IMR-90 (cell line): Measurements from ENCODE around the gene PRXL2B. TPM values are rescaled to one million over a fixed set of nuclear protein-coding genes. Genes with fewer than 3 reads are reported as not detected.

Experiments used
- ATAC-seq: fragments of 200-7000 bp; cut with Tn5 transposase; 2 replicates; pipeline ENCODE4 v1.9.1; 2020; ENCODE audit warnings: low read depth, mild to moderate bottlenecking, moderate library complexity
- BruUV-seq: library from RNA; stranded (reverse); fragments of 400-500 nt; replicated peaks from 2 replicates; lab custom pipeline; 2021; lab: Mats Ljungman, UMichigan
- CTCF ChIA-PET: fragments of 300-600 bp; formaldehyde crosslinking; extraction: SDS; loops from one replicate; lab custom pipeline; 2021; ENCODE audit warnings: antibody characterized with exemption; lab: Yijun Ruan, JAX
- POLR2A ChIA-PET: fragments of 300-600 bp; sonication (Branson Sonifier 250); formaldehyde crosslinking; loops from one replicate; lab custom pipeline; 2022; ENCODE audit warnings: antibody characterized with exemption; ENCODE audit not compliant: unreplicated experiment; lab: Charles Lee
- DNase-seq: peaks from one replicate; pipeline ENCODE4 v3.0.0; 2013
- H2AFZ ChIP-seq: replicated peaks from 2 replicates; pipeline ENCODE3; 2013; ENCODE audit warnings: low read length, mild to moderate bottlenecking; ENCODE audit not compliant: poor library complexity
- H2AK5ac ChIP-seq: 2 replicates; pipeline ENCODE4 v1.6.1; 2013; ENCODE audit warnings: low read depth, low read length, inconsistent platforms
- H2AK9ac ChIP-seq: replicated peaks from 2 replicates; pipeline ENCODE3; 2013; ENCODE audit warnings: mild to moderate bottlenecking, low read depth, low read length, moderate library complexity; ENCODE audit not compliant: poor library complexity
- H2BK120ac ChIP-seq: 2 replicates; pipeline ENCODE4 v1.6.1; 2013; ENCODE audit warnings: low read depth, low read length, inconsistent platforms
- H2BK15ac ChIP-seq: 3 replicates; pipeline ENCODE4 v1.6.1; 2013; ENCODE audit warnings: low read depth, low read length, inconsistent platforms
- H2BK20ac ChIP-seq: 2 replicates; pipeline ENCODE4 v1.6.1; 2013; ENCODE audit warnings: low read depth, mild to moderate bottlenecking, inconsistent platforms, low read length, moderate library complexity
- H2BK5ac ChIP-seq: 2 replicates; pipeline ENCODE4 v1.6.1; 2013; ENCODE audit warnings: mild to moderate bottlenecking, low read depth, low read length, inconsistent platforms; ENCODE audit not compliant: poor library complexity, severe bottlenecking
- H3K14ac ChIP-seq: replicated peaks from 2 replicates; pipeline ENCODE4 v1.6.1; 2013; ENCODE audit warnings: low read depth, low read length, inconsistent platforms
- H3K18ac ChIP-seq: 2 replicates; pipeline ENCODE4 v1.6.1; 2013; ENCODE audit warnings: low read depth, low read length, control low read depth
- H3K23ac ChIP-seq: 2 replicates; pipeline ENCODE4 v1.6.1; 2013; ENCODE audit warnings: low read depth, low read length, inconsistent platforms
- H3K27ac ChIP-seq: 2 replicates; pipeline ENCODE4 v1.5.1; 2013; ENCODE audit warnings: mild to moderate bottlenecking, control low read depth, low read length; ENCODE audit not compliant: insufficient read depth
- H3K27me3 ChIP-seq: 2 replicates; pipeline ENCODE4 v1.6.1; 2013; ENCODE audit warnings: low read length; ENCODE audit not compliant: control insufficient read depth, insufficient read depth
- H3K36me3 ChIP-seq: 2 replicates; pipeline ENCODE4 v1.6.1; 2013; ENCODE audit warnings: low read length, mixed read lengths; ENCODE audit not compliant: control insufficient read depth, insufficient read depth
- H3K4ac ChIP-seq: 2 replicates; pipeline ENCODE4 v1.6.1; 2013; ENCODE audit warnings: low read depth, low read length, inconsistent platforms
- H3K4me1 ChIP-seq: 2 replicates; pipeline ENCODE4 v1.6.1; 2013; ENCODE audit warnings: low read length, mixed read lengths; ENCODE audit not compliant: control insufficient read depth, insufficient read depth
- H3K4me2 ChIP-seq: 2 replicates; pipeline ENCODE4 v1.6.1; 2013; ENCODE audit warnings: low read depth, mild to moderate bottlenecking, control low read depth, low read length, moderate library complexity
- H3K4me3 ChIP-seq: 2 replicates; pipeline ENCODE4 v1.5.1; 2013; ENCODE audit warnings: low read depth, mild to moderate bottlenecking, control low read depth, low read length, moderate library complexity; ENCODE audit not compliant: insufficient read depth
- H3K56ac ChIP-seq: 2 replicates; pipeline ENCODE4 v1.6.1; 2013; ENCODE audit warnings: low read length, inconsistent platforms; ENCODE audit not compliant: insufficient read depth; ENCODE audit errors: extremely low read depth
- H3K79me1 ChIP-seq, 2 experiments: 2 replicates each; pipeline ENCODE4 v1.6.1; 2013; ENCODE audit warnings: low read length in 2 of 2, inconsistent platforms in 1 of 2, low read depth in 1 of 2
- H3K9ac ChIP-seq: 2 replicates; pipeline ENCODE4 v1.6.1; 2013; ENCODE audit warnings: low read depth, low read length, control low read depth
- H3K9me1 ChIP-seq: 2 replicates; pipeline ENCODE4 v1.6.1; 2013; ENCODE audit warnings: low read length, inconsistent platforms; ENCODE audit not compliant: insufficient read depth
- H3K9me3 ChIP-seq: 2 replicates; pipeline ENCODE4 v1.6.1; 2013; ENCODE audit warnings: low read length; ENCODE audit not compliant: control insufficient read depth, insufficient read depth
- H4K20me1 ChIP-seq: 2 replicates; pipeline ENCODE4 v1.6.1; 2013; ENCODE audit warnings: low read length, inconsistent platforms; ENCODE audit not compliant: insufficient read depth
- H4K5ac ChIP-seq: 2 replicates; pipeline ENCODE4 v1.6.1; 2013; ENCODE audit warnings: mild to moderate bottlenecking, low read depth, low read length, control low read depth
- H4K8ac ChIP-seq, 2 experiments: 2 replicates each; pipeline ENCODE4 v1.6.1; 2013; ENCODE audit warnings: low read depth in 2 of 2, low read length in 2 of 2, control low read depth in 1 of 2, inconsistent platforms in 1 of 2
- H4K91ac ChIP-seq: 2 replicates; pipeline ENCODE4 v1.6.1; 2013; ENCODE audit warnings: low read depth, low read length, inconsistent platforms; ENCODE audit not compliant: insufficient read depth
- BHLHE40 ChIP-seq: fragments of 150-350 bp; IDR thresholded peaks from 2 replicates; pipeline ENCODE4 v1.6.1; 2016; ENCODE audit warnings: mild to moderate bottlenecking, low read depth, low read length
- CEBPB ChIP-seq: IDR thresholded peaks from 2 replicates; pipeline ENCODE4 v1.6.1; 2012; ENCODE audit warnings: low read depth, low read length, improper control_type of control experiment
- CTCF ChIP-seq: conservative IDR thresholded peaks from 2 replicates; pipeline ENCODE4 v1.5.1; 2012; ENCODE audit warnings: mild to moderate bottlenecking, low read depth, low read length, improper control_type of control experiment
- FOS ChIP-seq: fragments of 150-350 bp; IDR thresholded peaks from 2 replicates; pipeline ENCODE4 v1.6.1; 2016; ENCODE audit warnings: low read depth, low read length
- MAFK ChIP-seq: IDR thresholded peaks from 2 replicates; pipeline ENCODE4 v1.6.1; 2012; ENCODE audit warnings: low read depth, low read length, improper control_type of control experiment
- RAD21 ChIP-seq: IDR thresholded peaks from 2 replicates; pipeline ENCODE4 v1.6.1; 2012; ENCODE audit warnings: low read length, improper control_type of control experiment
- WGBS, 2 experiments: methylation state at CpG; one replicate each; pipeline versions ENCODE4 v1.1.5 to v1.1.7; 2013; ENCODE audit warnings: missing lambda C conversion rate in 2 of 2; ENCODE audit not compliant: insufficient read length in 1 of 2; ENCODE audit errors: extremely low coverage in 2 of 2; 5-methylcytosine and 5-hydroxymethylcytosine counted together
- dilution Hi-C: fragments of 300-500 bp; cut with HindIII; formaldehyde crosslinking; loops from one replicate; pipeline ENCODE4 v1.14.3; 2018; ENCODE audit warnings: low sequenced_read_pairs; ENCODE audit not compliant: unreplicated experiment
- in situ Hi-C: fragments of 300-500 bp; cut with MboI; formaldehyde crosslinking; loops from 3 replicates; pipeline ENCODE4 v1.14.3; 2019; ENCODE audit warnings: low sequenced_read_pairs, inconsistent platforms, mixed read lengths
- intact Hi-C: fragments of 100-400 bp; cut with micrococcal nuclease; formaldehyde crosslinking; loops from 2 replicates; pipeline ENCODE4 v1.10.0; 2022
- polyA plus RNA-seq, 3 experiments: library from polyadenylated mRNA; depleted of rRNA; stranded (reverse); fragments of >200 nt; gene quantifications; 2 replicates each; pipeline ENCODE4 v1.2.3, GENCODE V29; 2012; ENCODE audit warnings: low replicate concordance in 1 of 3
- total RNA-seq: library from RNA; depleted of rRNA; stranded (reverse); fragments of >200 nt; gene quantifications from 2 replicates; pipeline ENCODE4 v1.2.3, GENCODE V29; 2012
- TF ChIP-seq, protein P1 (sequence below): fragments of 150-350 bp; IDR thresholded peaks from 2 replicates; pipeline ENCODE4 v1.6.1; 2017; ENCODE audit warnings: mild to moderate bottlenecking, antibody characterized with exemption, low read length, low read depth

Gene PRXL2B
- total and polyA plus RNA-seq, 2 of the 4 experiments (the other 2 are of a cell fraction), result 10.9 to 22.3 TPM

- CTCF ChIA-PET, result no interaction called here
- no peak overlapping the region for H2AK9ac ChIP-seq
- no peak for ATAC-seq
- no peaks in the 10 kb centered on the region for H3K27me3 ChIP-seq
- no peak overlapping the region for H3K4me2 ChIP-seq
- H4K5ac ChIP-seq, result no peak overlapping the region
- intact Hi-C loops, result no loop called here
- POLR2A ChIA-PET, result no interaction called here
- no peaks in the 10 kb centered on the region; a peak in 1 of 4 replicates for H3K79me1 ChIP-seq
- H3K4me1 ChIP-seq, result no peaks in the 10 kb centered on the region
- in situ Hi-C loops, result no loop called here
- H2AK5ac ChIP-seq, result no peak overlapping the region
- no peak overlapping the region for H2AFZ ChIP-seq
- no TSS peak for BruUV-seq
- H3K4me3 ChIP-seq, result no peak overlapping the region
- no peak overlapping the region for H3K14ac ChIP-seq
- no peak overlapping the region for H3K9ac ChIP-seq
- H3K56ac ChIP-seq, result no peak overlapping the region
- no peak overlapping the region for H2BK120ac ChIP-seq
- H2BK5ac ChIP-seq, result no peak overlapping the region
- peaks cover 4% of the 10 kb centered on the region; the same call in 1 of the 2 replicates for H3K9me3 ChIP-seq
- TF ChIP-seq MAFK (no peak), RAD21 (no peak), FOS (no peak), CEBPB (no peak), BHLHE40 (no peak), CTCF (no peak)
- TF ChIP-seq, protein P1, sequence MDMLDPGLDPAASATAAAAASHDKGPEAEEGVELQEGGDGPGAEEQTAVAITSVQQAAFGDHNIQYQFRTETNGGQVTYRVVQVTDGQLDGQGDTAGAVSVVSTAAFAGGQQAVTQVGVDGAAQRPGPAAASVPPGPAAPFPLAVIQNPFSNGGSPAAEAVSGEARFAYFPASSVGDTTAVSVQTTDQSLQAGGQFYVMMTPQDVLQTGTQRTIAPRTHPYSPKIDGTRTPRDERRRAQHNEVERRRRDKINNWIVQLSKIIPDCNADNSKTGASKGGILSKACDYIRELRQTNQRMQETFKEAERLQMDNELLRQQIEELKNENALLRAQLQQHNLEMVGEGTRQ, result no peak
- H3K27ac ChIP-seq, result no peak overlapping the region
- H3K9me1 ChIP-seq, result no peaks in the 10 kb centered on the region
- no peak overlapping the region for H4K91ac ChIP-seq
- dilution Hi-C loops, result no loop called here
- no peaks in the 10 kb centered on the region for H4K20me1 ChIP-seq
- H3K18ac ChIP-seq, result no peak overlapping the region
- no peak overlapping the region for H4K8ac ChIP-seq
- WGBS, 2 experiments, result 72% methylated on average over 15 of the region's 26 CpGs; no CpG with 5 or more reads in 1 of the 2 experiments
- no peak for DNase-seq
- no peak overlapping the region for H3K23ac ChIP-seq
- H3K36me3 ChIP-seq, result no peaks in the 10 kb centered on the region
- H2BK20ac ChIP-seq, result no peak overlapping the region
- no peak overlapping the region for H2BK15ac ChIP-seq
- H3K4ac ChIP-seq, result no peak overlapping the region
Measured at GRCh38 chr1:2639607-2640521, 53.3 kb downstream of the PRXL2B start.
